Ishikawa (cell line): ENCODE data around the gene HCN4.

Experiments
- CEBPB ChIP-seq: IDR thresholded peaks from 2 replicates; pipeline ENCODE4 v1.6.1; 2012
- CREB1 ChIP-seq: IDR thresholded peaks from 2 replicates; pipeline ENCODE4 v1.6.1; 2012; ENCODE audit warnings: low read depth
- EGR1 ChIP-seq: IDR thresholded peaks from 2 replicates; pipeline ENCODE4 v1.6.1; 2012
- EP300 ChIP-seq: IDR thresholded peaks from 2 replicates; pipeline ENCODE4 v1.6.1; 2012; ENCODE audit warnings: borderline replicate concordance
- FOXM1 ChIP-seq: IDR thresholded peaks from 2 replicates; pipeline ENCODE4 v1.6.1; 2012; ENCODE audit warnings: low read depth, borderline replicate concordance
- MAX ChIP-seq: IDR thresholded peaks from 2 replicates; pipeline ENCODE4 v1.6.1; 2012
- NFIC ChIP-seq: IDR thresholded peaks from 2 replicates; pipeline ENCODE4 v1.6.1; 2012
- RAD21 ChIP-seq: IDR thresholded peaks from 2 replicates; pipeline ENCODE4 v1.6.1; 2012; ENCODE audit warnings: low read depth
- TAF1 ChIP-seq: IDR thresholded peaks from 2 replicates; pipeline ENCODE4 v1.6.1; 2012; ENCODE audit warnings: low read depth, mild to moderate bottlenecking
- TCF12 ChIP-seq: IDR thresholded peaks from 2 replicates; pipeline ENCODE4 v1.6.1; 2012; ENCODE audit warnings: low read depth
- TEAD4 ChIP-seq: IDR thresholded peaks from 2 replicates; pipeline ENCODE4 v1.6.1; 2012
- USF1 ChIP-seq: IDR thresholded peaks from 2 replicates; pipeline ENCODE4 v1.6.1; 2012
- ZBTB7A ChIP-seq: IDR thresholded peaks from 2 replicates; pipeline ENCODE4 v1.6.1; 2012; ENCODE audit warnings: low read depth

Gene HCN4

GRCh38 chr15:73284090-73284716 is 84.6 kb downstream of the HCN4 start:
- no peak for TF ChIP-seq TCF12
- no peak for TF ChIP-seq TAF1
- peak; percentile 50 for TF ChIP-seq RAD21
- TF ChIP-seq USF1 = no peak

GRCh38 chr15:73283366-73283962 is 85.3 kb downstream of the HCN4 start:
- TF ChIP-seq USF1 (no peak), EP300 (no peak), RAD21 (no peak), TCF12 (no peak), EGR1 (no peak), MAX (no peak), ZBTB7A (no peak), CREB1 (no peak), CEBPB (no peak)

- no peak for TF ChIP-seq NFIC
These were observed 86.0 kb downstream of the HCN4 start for GRCh38 chr15:73282567-73283365.

- TF ChIP-seq MAX (no peak), USF1 (no peak), TEAD4 (no peak), EP300 (no peak), NFIC (no peak), RAD21 (no peak)
These were observed 92.9 kb downstream of the HCN4 start for GRCh38 chr15:73275862-73276261.

GRCh38 chr15:73273181-73274002 is 95.4 kb downstream of the HCN4 start:
- TF ChIP-seq CREB1 (no peak), TCF12 (no peak), RAD21 (peak; percentile 68), FOXM1 (no peak)

GRCh38 chr15:73270366-73271097 is 98.2 kb downstream of the HCN4 start:
- TF ChIP-seq EGR1 (no peak), MAX (no peak), TCF12 (no peak), ZBTB7A (no peak)
